Measurements from ENCODE around the gene FAM219A.

FAM219A gene

GRCh38 chr9:34454571-34455065 lies 3.8 kb downstream of the FAM219A start (continued):
- TF ChIP-seq KLF10 (tag by site-specific recombination; IDR thresholded peaks at IDR 0.05) (peak; percentile 73), ZNF639 (tag by site-specific recombination; IDR thresholded peaks at IDR 0.05) (peak; percentile 26; the same call in 1 of the 2 replicates), ZNF776 (tag by site-specific recombination; IDR thresholded peaks at IDR 0.05; ENCODE audit: borderline replicate concordance) (no peak), ZNF585B (tag by site-specific recombination; IDR thresholded peaks at IDR 0.05) (no peak), ZNF514 (tag by site-specific recombination; IDR thresholded peaks at IDR 0.05) (no peak), ZNF629 (tag by site-specific recombination; IDR thresholded peaks at IDR 0.05) (peak; percentile 64), PBX3 (CRISPR knock-in tag; IDR thresholded peaks at IDR 0.05) (no peak), ZBTB48 (tag by site-specific recombination; IDR thresholded peaks at IDR 0.05) (peak; percentile 54; the same call in 1 of the 2 replicates), ZFP37 (tag by site-specific recombination; IDR thresholded peaks at IDR 0.05) (no peak), PATZ1 (tag by site-specific recombination; IDR thresholded peaks at IDR 0.05) (0 out of 2 replicates have a peak, but pooled peaks have one; percentile 43), OVOL3 (tag by site-specific recombination; IDR thresholded peaks at IDR 0.05) (no peak), ZNF791 (tag by site-specific recombination; IDR thresholded peaks at IDR 0.05) (no peak), TRIM28 (IDR thresholded peaks at IDR 0.05; ENCODE audit: borderline replicate concordance, low read length) (0 out of 2 replicates have a peak, but pooled peaks have one; percentile 33), KLF1 (tag by site-specific recombination; IDR thresholded peaks at IDR 0.05) (0 out of 2 replicates have a peak, but pooled peaks have one; percentile 12), ZNF701 (tag by site-specific recombination; IDR thresholded peaks at IDR 0.05) (no peak), ZNF704 (tag by site-specific recombination; IDR thresholded peaks at IDR 0.05) (no peak), SP7 (tag by site-specific recombination; IDR thresholded peaks at IDR 0.05) (peak; percentile 69), ZNF112 (tag by site-specific recombination; IDR thresholded peaks at IDR 0.05) (no peak), ZNF621 (tag by site-specific recombination; IDR thresholded peaks at IDR 0.05) (no peak), MZF1 (tag by site-specific recombination; IDR thresholded peaks at IDR 0.05; ENCODE audit: borderline replicate concordance) (no peak), ZNF692 (tag by site-specific recombination; IDR thresholded peaks at IDR 0.05) (0 out of 2 replicates have a peak, but pooled peaks have one; percentile 29), EGR2 (tag by site-specific recombination; IDR thresholded peaks at IDR 0.05; ENCODE audit: low read depth) (0 out of 2 replicates have a peak, but pooled peaks have one; percentile 9)

All from HEK293 (cell line).